IMR-90 (cell line): Measurements from ENCODE around the gene BCL11B. TPM values are rescaled to one million over a fixed set of nuclear protein-coding genes. Genes with fewer than 3 reads are reported as not detected.

Source experiments
- ATAC-seq: fragments of 200-7000 bp; cut with Tn5 transposase; 2 replicates; pipeline ENCODE4 v1.9.1; 2020; ENCODE audit warnings: low read depth, mild to moderate bottlenecking, moderate library complexity
- BruUV-seq: library from RNA; stranded (reverse); fragments of 400-500 nt; replicated peaks from 2 replicates; lab custom pipeline; 2021; lab: Mats Ljungman, UMichigan
- CTCF ChIA-PET: fragments of 300-600 bp; formaldehyde crosslinking; extraction: SDS; loops from one replicate; lab custom pipeline; 2021; ENCODE audit warnings: antibody characterized with exemption; lab: Yijun Ruan, JAX
- POLR2A ChIA-PET: fragments of 300-600 bp; sonication (Branson Sonifier 250); formaldehyde crosslinking; loops from one replicate; lab custom pipeline; 2022; ENCODE audit warnings: antibody characterized with exemption; ENCODE audit not compliant: unreplicated experiment; lab: Charles Lee
- DNase-seq: peaks from one replicate; pipeline ENCODE4 v3.0.0; 2013
- H2AFZ ChIP-seq: replicated peaks from 2 replicates; pipeline ENCODE3; 2013; ENCODE audit warnings: low read length, mild to moderate bottlenecking; ENCODE audit not compliant: poor library complexity
- H2AK5ac ChIP-seq: 2 replicates; pipeline ENCODE4 v1.6.1; 2013; ENCODE audit warnings: low read depth, low read length, inconsistent platforms
- H2AK9ac ChIP-seq: replicated peaks from 2 replicates; pipeline ENCODE3; 2013; ENCODE audit warnings: mild to moderate bottlenecking, low read depth, low read length, moderate library complexity; ENCODE audit not compliant: poor library complexity
- H2BK120ac ChIP-seq: 2 replicates; pipeline ENCODE4 v1.6.1; 2013; ENCODE audit warnings: low read depth, low read length, inconsistent platforms
- H2BK15ac ChIP-seq: 3 replicates; pipeline ENCODE4 v1.6.1; 2013; ENCODE audit warnings: low read depth, low read length, inconsistent platforms
- H2BK20ac ChIP-seq: 2 replicates; pipeline ENCODE4 v1.6.1; 2013; ENCODE audit warnings: low read depth, mild to moderate bottlenecking, inconsistent platforms, low read length, moderate library complexity
- H2BK5ac ChIP-seq: 2 replicates; pipeline ENCODE4 v1.6.1; 2013; ENCODE audit warnings: mild to moderate bottlenecking, low read depth, low read length, inconsistent platforms; ENCODE audit not compliant: poor library complexity, severe bottlenecking
- H3K14ac ChIP-seq: replicated peaks from 2 replicates; pipeline ENCODE4 v1.6.1; 2013; ENCODE audit warnings: low read depth, low read length, inconsistent platforms
- H3K18ac ChIP-seq: 2 replicates; pipeline ENCODE4 v1.6.1; 2013; ENCODE audit warnings: low read depth, low read length, control low read depth
- H3K23ac ChIP-seq: 2 replicates; pipeline ENCODE4 v1.6.1; 2013; ENCODE audit warnings: low read depth, low read length, inconsistent platforms
- H3K27ac ChIP-seq: 2 replicates; pipeline ENCODE4 v1.5.1; 2013; ENCODE audit warnings: mild to moderate bottlenecking, control low read depth, low read length; ENCODE audit not compliant: insufficient read depth
- H3K27me3 ChIP-seq: 2 replicates; pipeline ENCODE4 v1.6.1; 2013; ENCODE audit warnings: low read length; ENCODE audit not compliant: control insufficient read depth, insufficient read depth
- H3K36me3 ChIP-seq: 2 replicates; pipeline ENCODE4 v1.6.1; 2013; ENCODE audit warnings: low read length, mixed read lengths; ENCODE audit not compliant: control insufficient read depth, insufficient read depth
- H3K4ac ChIP-seq: 2 replicates; pipeline ENCODE4 v1.6.1; 2013; ENCODE audit warnings: low read depth, low read length, inconsistent platforms
- H3K4me1 ChIP-seq: 2 replicates; pipeline ENCODE4 v1.6.1; 2013; ENCODE audit warnings: low read length, mixed read lengths; ENCODE audit not compliant: control insufficient read depth, insufficient read depth
- H3K4me2 ChIP-seq: 2 replicates; pipeline ENCODE4 v1.6.1; 2013; ENCODE audit warnings: low read depth, mild to moderate bottlenecking, control low read depth, low read length, moderate library complexity
- H3K4me3 ChIP-seq: 2 replicates; pipeline ENCODE4 v1.5.1; 2013; ENCODE audit warnings: low read depth, mild to moderate bottlenecking, control low read depth, low read length, moderate library complexity; ENCODE audit not compliant: insufficient read depth
- H3K56ac ChIP-seq: 2 replicates; pipeline ENCODE4 v1.6.1; 2013; ENCODE audit warnings: low read length, inconsistent platforms; ENCODE audit not compliant: insufficient read depth; ENCODE audit errors: extremely low read depth
- H3K79me1 ChIP-seq, 2 experiments: 2 replicates each; pipeline ENCODE4 v1.6.1; 2013; ENCODE audit warnings: low read length in 2 of 2, inconsistent platforms in 1 of 2, low read depth in 1 of 2
- H3K9ac ChIP-seq: 2 replicates; pipeline ENCODE4 v1.6.1; 2013; ENCODE audit warnings: low read depth, low read length, control low read depth
- H3K9me1 ChIP-seq: 2 replicates; pipeline ENCODE4 v1.6.1; 2013; ENCODE audit warnings: low read length, inconsistent platforms; ENCODE audit not compliant: insufficient read depth
- H3K9me3 ChIP-seq: 2 replicates; pipeline ENCODE4 v1.6.1; 2013; ENCODE audit warnings: low read length; ENCODE audit not compliant: control insufficient read depth, insufficient read depth
- H4K20me1 ChIP-seq: 2 replicates; pipeline ENCODE4 v1.6.1; 2013; ENCODE audit warnings: low read length, inconsistent platforms; ENCODE audit not compliant: insufficient read depth
- H4K5ac ChIP-seq: 2 replicates; pipeline ENCODE4 v1.6.1; 2013; ENCODE audit warnings: mild to moderate bottlenecking, low read depth, low read length, control low read depth
- H4K8ac ChIP-seq, 2 experiments: 2 replicates each; pipeline ENCODE4 v1.6.1; 2013; ENCODE audit warnings: low read depth in 2 of 2, low read length in 2 of 2, control low read depth in 1 of 2, inconsistent platforms in 1 of 2
- H4K91ac ChIP-seq: 2 replicates; pipeline ENCODE4 v1.6.1; 2013; ENCODE audit warnings: low read depth, low read length, inconsistent platforms; ENCODE audit not compliant: insufficient read depth
- BHLHE40 ChIP-seq: fragments of 150-350 bp; IDR thresholded peaks from 2 replicates; pipeline ENCODE4 v1.6.1; 2016; ENCODE audit warnings: mild to moderate bottlenecking, low read depth, low read length
- CEBPB ChIP-seq: IDR thresholded peaks from 2 replicates; pipeline ENCODE4 v1.6.1; 2012; ENCODE audit warnings: low read depth, low read length, improper control_type of control experiment
- CTCF ChIP-seq: conservative IDR thresholded peaks from 2 replicates; pipeline ENCODE4 v1.5.1; 2012; ENCODE audit warnings: mild to moderate bottlenecking, low read depth, low read length, improper control_type of control experiment
- ELK1 ChIP-seq: fragments of 150-350 bp; IDR thresholded peaks from 2 replicates; pipeline ENCODE4 v1.6.1; 2016; ENCODE audit warnings: low read depth, mild to moderate bottlenecking, low read length, moderate library complexity, borderline replicate concordance
- FOS ChIP-seq: fragments of 150-350 bp; IDR thresholded peaks from 2 replicates; pipeline ENCODE4 v1.6.1; 2016; ENCODE audit warnings: low read depth, low read length
- MAFK ChIP-seq: IDR thresholded peaks from 2 replicates; pipeline ENCODE4 v1.6.1; 2012; ENCODE audit warnings: low read depth, low read length, improper control_type of control experiment
- MAZ ChIP-seq: IDR thresholded peaks from 2 replicates; pipeline ENCODE4 v1.6.1; 2012; ENCODE audit warnings: low read depth, mild to moderate bottlenecking, low read length, improper control_type of control experiment, moderate library complexity, borderline replicate concordance
- MXI1 ChIP-seq: IDR thresholded peaks from 2 replicates; pipeline ENCODE4 v1.6.1; 2012; ENCODE audit warnings: low read depth, mild to moderate bottlenecking, low read length, moderate library complexity, borderline replicate concordance
- NFE2L2 ChIP-seq: fragments of 150-350 bp; IDR thresholded peaks from 2 replicates; pipeline ENCODE4 v1.6.1; 2016; ENCODE audit warnings: low read depth, mild to moderate bottlenecking, low read length
- POLR2A ChIP-seq: IDR thresholded peaks from 2 replicates; pipeline ENCODE4 v1.6.1; 2012; ENCODE audit warnings: mild to moderate bottlenecking, low read depth, low read length
- RAD21 ChIP-seq: IDR thresholded peaks from 2 replicates; pipeline ENCODE4 v1.6.1; 2012; ENCODE audit warnings: low read length, improper control_type of control experiment
- RCOR1 ChIP-seq: IDR thresholded peaks from 2 replicates; pipeline ENCODE4 v1.6.1; 2012; ENCODE audit warnings: mild to moderate bottlenecking, low read length, improper control_type of control experiment; ENCODE audit not compliant: insufficient replicate concordance
- RFX5 ChIP-seq: IDR thresholded peaks from 2 replicates; pipeline ENCODE4 v1.8.0; 2012; ENCODE audit warnings: low read depth, mild to moderate bottlenecking, low read length, moderate library complexity
- SMC3 ChIP-seq: fragments of 150-350 bp; IDR thresholded peaks from 2 replicates; pipeline ENCODE4 v1.6.1; 2016; ENCODE audit warnings: low read depth, mild to moderate bottlenecking, antibody characterized with exemption, low read length, moderate library complexity
- USF2 ChIP-seq: fragments of 150-350 bp; IDR thresholded peaks from 2 replicates; pipeline ENCODE4 v1.6.1; 2017; ENCODE audit warnings: mild to moderate bottlenecking, antibody characterized with exemption, low read length, low read depth
- WGBS, 2 experiments: methylation state at CpG; one replicate each; pipeline versions ENCODE4 v1.1.5 to v1.1.7; 2013; ENCODE audit warnings: missing lambda C conversion rate in 2 of 2; ENCODE audit not compliant: insufficient read length in 1 of 2; ENCODE audit errors: extremely low coverage in 2 of 2; 5-methylcytosine and 5-hydroxymethylcytosine counted together
- dilution Hi-C: fragments of 300-500 bp; cut with HindIII; formaldehyde crosslinking; loops from one replicate; pipeline ENCODE4 v1.14.3; 2018; ENCODE audit warnings: low sequenced_read_pairs; ENCODE audit not compliant: unreplicated experiment
- in situ Hi-C: fragments of 300-500 bp; cut with MboI; formaldehyde crosslinking; loops from 3 replicates; pipeline ENCODE4 v1.14.3; 2019; ENCODE audit warnings: low sequenced_read_pairs, inconsistent platforms, mixed read lengths
- intact Hi-C: fragments of 100-400 bp; cut with micrococcal nuclease; formaldehyde crosslinking; loops from 2 replicates; pipeline ENCODE4 v1.10.0; 2022
- polyA plus RNA-seq, 3 experiments: library from polyadenylated mRNA; depleted of rRNA; stranded (reverse); fragments of >200 nt; gene quantifications; 2 replicates each; pipeline ENCODE4 v1.2.3, GENCODE V29; 2012; ENCODE audit warnings: low replicate concordance in 1 of 3
- total RNA-seq: library from RNA; depleted of rRNA; stranded (reverse); fragments of >200 nt; gene quantifications from 2 replicates; pipeline ENCODE4 v1.2.3, GENCODE V29; 2012

BCL11B gene
- total and polyA plus RNA-seq, 2 of the 4 experiments (the other 2 are of a cell fraction): under 0.01 TPM; not detected in 1

GRCh38 chr14:99260587-99261551 is 11.1 kb downstream of the BCL11B start:
- Histone ChIP-seq H3K4me3 (no peak overlapping the region), H4K8ac (no peak overlapping the region), H3K4me2 (no peak overlapping the region), H2BK120ac (no peak overlapping the region), H2AFZ (no peak overlapping the region), H3K23ac (no peak overlapping the region), H3K9ac (no peak overlapping the region), H2AK9ac (no peak overlapping the region), H4K20me1 (no peaks in the 10 kb centered on the region), H3K36me3 (no peaks in the 10 kb centered on the region), H2BK20ac (no peak overlapping the region), H3K56ac (no peak overlapping the region), H3K14ac (no peak overlapping the region), H3K4ac (no peak overlapping the region), H3K18ac (no peak overlapping the region), H3K9me1 (no peaks in the 10 kb centered on the region), H2BK5ac (no peak overlapping the region), H2AK5ac (no peak overlapping the region), H3K27me3 (peaks cover 12% of the 10 kb centered on the region), H2BK15ac (no peak overlapping the region), H4K91ac (no peak overlapping the region), H4K5ac (no peak overlapping the region), H3K4me1 (no peaks in the 10 kb centered on the region), H3K9me3 (no peaks in the 10 kb centered on the region), H3K27ac (no peak overlapping the region), H3K79me1 (no peaks in the 10 kb centered on the region)
- intact Hi-C loops (no loop called here), in situ Hi-C loops (no loop called here), dilution Hi-C loops (no loop called here)
- DNase-seq (no peak), ATAC-seq (no peak)
- CTCF ChIA-PET: no interaction called here
- no TSS peak for BruUV-seq
- 0% methylated on average over 1 of the region's 20 CpGs; no CpG with 5 or more reads in 1 of the 2 experiments for WGBS, 2 experiments
- POLR2A ChIA-PET: no interaction called here
- TF ChIP-seq SMC3 (no peak), CEBPB (no peak), RFX5 (no peak), ELK1 (no peak), MXI1 (no peak), NFE2L2 (no peak), RCOR1 (no peak), FOS (no peak), POLR2A (no peak), USF2 (no peak), MAFK (no peak), MAZ (no peak), CTCF (no peak), BHLHE40 (no peak), RAD21 (no peak)
